ENCODE results near the gene ANXA2.

The ANXA2 gene

GRCh38 chr15:60323322-60323721 lies 74.5 kb downstream of the ANXA2 start:
- H3K4me3 ChIP-seq (ENCODE audit: low read length) = no peak overlapping the region
- H3K4me1 ChIP-seq (ENCODE audit: control insufficient read depth, insufficient read depth, low read length) = no peaks in the 10 kb centered on the region
- H3K9me3 ChIP-seq (ENCODE audit: control insufficient read depth, low read length) = no peaks in the 10 kb centered on the region
- no peaks in the 10 kb centered on the region for H3K36me3 ChIP-seq (ENCODE audit: control insufficient read depth, insufficient read depth, low read length)
- H3K27me3 ChIP-seq (ENCODE audit: control insufficient read depth, insufficient read depth, low read length) = peaks cover 25% of the 10 kb centered on the region
- no peak overlapping the region for H3K9ac ChIP-seq (ENCODE audit: low read length)

- Histone ChIP-seq H3K27me3 (ENCODE audit: control insufficient read depth, insufficient read depth, low read length) (peaks cover 16% of the 10 kb centered on the region), H3K9ac (ENCODE audit: low read length) (no peak overlapping the region), H3K4me1 (ENCODE audit: control insufficient read depth, insufficient read depth, low read length) (no peaks in the 10 kb centered on the region), H3K4me3 (ENCODE audit: low read length) (no peak overlapping the region), H3K36me3 (ENCODE audit: control insufficient read depth, insufficient read depth, low read length) (no peaks in the 10 kb centered on the region), H3K9me3 (ENCODE audit: control insufficient read depth, low read length) (no peaks in the 10 kb centered on the region)
Observed at GRCh38 chr15:60320365-60320764, 77.4 kb downstream of the ANXA2 start.

- Histone ChIP-seq H3K4me1 (ENCODE audit: control insufficient read depth, insufficient read depth, low read length) (no peaks in the 10 kb centered on the region), H3K9me3 (ENCODE audit: control insufficient read depth, low read length) (no peaks in the 10 kb centered on the region), H3K36me3 (ENCODE audit: control insufficient read depth, insufficient read depth, low read length) (no peaks in the 10 kb centered on the region), H3K9ac (ENCODE audit: low read length) (no peak overlapping the region), H3K4me3 (ENCODE audit: low read length) (no peak overlapping the region), H3K27me3 (ENCODE audit: control insufficient read depth, insufficient read depth, low read length) (peaks cover 2% of the 10 kb centered on the region)
Observed at GRCh38 chr15:60318216-60318867, 79.4 kb downstream of the ANXA2 start.

GRCh38 chr15:60316961-60317360 lies 80.8 kb downstream of the ANXA2 start:
- Histone ChIP-seq H3K4me3 (ENCODE audit: low read length) (no peak overlapping the region), H3K9me3 (ENCODE audit: control insufficient read depth, low read length) (no peaks in the 10 kb centered on the region), H3K4me1 (ENCODE audit: control insufficient read depth, insufficient read depth, low read length) (no peaks in the 10 kb centered on the region), H3K36me3 (ENCODE audit: control insufficient read depth, insufficient read depth, low read length) (no peaks in the 10 kb centered on the region), H3K27me3 (ENCODE audit: control insufficient read depth, insufficient read depth, low read length) (no peaks in the 10 kb centered on the region), H3K9ac (ENCODE audit: low read length) (no peak overlapping the region)

- Histone ChIP-seq H3K4me3 (ENCODE audit: low read length) (no peak overlapping the region), H3K4me1 (ENCODE audit: control insufficient read depth, insufficient read depth, low read length) (no peaks in the 10 kb centered on the region)
Observed at GRCh38 chr15:60315878-60316277, 81.9 kb downstream of the ANXA2 start.

GRCh38 chr15:60313906-60314305 lies 83.9 kb downstream of the ANXA2 start:
- no peaks in the 10 kb centered on the region for H3K27me3 ChIP-seq (ENCODE audit: control insufficient read depth, insufficient read depth, low read length)
- H3K4me3 ChIP-seq (ENCODE audit: low read length) = no peak overlapping the region
- H3K9me3 ChIP-seq (ENCODE audit: control insufficient read depth, low read length) = no peaks in the 10 kb centered on the region
- H3K36me3 ChIP-seq (ENCODE audit: control insufficient read depth, insufficient read depth, low read length) = no peaks in the 10 kb centered on the region
- no peaks in the 10 kb centered on the region for H3K4me1 ChIP-seq (ENCODE audit: control insufficient read depth, insufficient read depth, low read length)
- no peak overlapping the region for H3K9ac ChIP-seq (ENCODE audit: low read length)

More at GRCh38 chr15:60315878-60316277, 81.9 kb downstream of the ANXA2 start:
- Histone ChIP-seq H3K27me3 (ENCODE audit: control insufficient read depth, insufficient read depth, low read length) (no peaks in the 10 kb centered on the region), H3K36me3 (ENCODE audit: control insufficient read depth, insufficient read depth, low read length) (no peaks in the 10 kb centered on the region), H3K9ac (ENCODE audit: low read length) (no peak overlapping the region), H3K9me3 (ENCODE audit: control insufficient read depth, low read length) (no peaks in the 10 kb centered on the region)

GRCh38 chr15:60307034-60307433 lies 90.8 kb downstream of the ANXA2 start:
- Histone ChIP-seq H3K36me3 (ENCODE audit: control insufficient read depth, insufficient read depth, low read length) (no peaks in the 10 kb centered on the region), H3K4me3 (ENCODE audit: low read length) (no peak overlapping the region), H3K4me1 (ENCODE audit: control insufficient read depth, insufficient read depth, low read length) (no peaks in the 10 kb centered on the region), H3K9me3 (ENCODE audit: control insufficient read depth, low read length) (no peaks in the 10 kb centered on the region), H3K27me3 (ENCODE audit: control insufficient read depth, insufficient read depth, low read length) (no peaks in the 10 kb centered on the region), H3K9ac (ENCODE audit: low read length) (no peak overlapping the region)

GRCh38 chr15:60301024-60301423 lies 96.8 kb downstream of the ANXA2 start:
- Histone ChIP-seq H3K9me3 (ENCODE audit: control insufficient read depth, low read length) (no peaks in the 10 kb centered on the region), H3K4me1 (ENCODE audit: control insufficient read depth, insufficient read depth, low read length) (peaks cover 6% of the 10 kb centered on the region), H3K9ac (ENCODE audit: low read length) (no peak overlapping the region)

GRCh38 chr15:60299452-60300047 lies 98.2 kb downstream of the ANXA2 start:
- peaks cover 6% of the 10 kb centered on the region for H3K4me1 ChIP-seq (ENCODE audit: control insufficient read depth, insufficient read depth, low read length)
- no peak overlapping the region for H3K9ac ChIP-seq (ENCODE audit: low read length)
- H3K27me3 ChIP-seq (ENCODE audit: control insufficient read depth, insufficient read depth, low read length) = peaks cover 4% of the 10 kb centered on the region
- no peak overlapping the region for H3K4me3 ChIP-seq (ENCODE audit: low read length)
- no peaks in the 10 kb centered on the region for H3K36me3 ChIP-seq (ENCODE audit: control insufficient read depth, insufficient read depth, low read length)
- no peaks in the 10 kb centered on the region for H3K9me3 ChIP-seq (ENCODE audit: control insufficient read depth, low read length)

More at GRCh38 chr15:60301024-60301423, 96.8 kb downstream of the ANXA2 start:
- H3K36me3 ChIP-seq (ENCODE audit: control insufficient read depth, insufficient read depth, low read length) = no peaks in the 10 kb centered on the region
- peaks cover 4% of the 10 kb centered on the region for H3K27me3 ChIP-seq (ENCODE audit: control insufficient read depth, insufficient read depth, low read length)
- no peak overlapping the region for H3K4me3 ChIP-seq (ENCODE audit: low read length)

Data from mucosa of stomach (tissue), 1 donor.